ENCODE measurements around the gene CD79B. TPM values are rescaled to one million over a fixed set of nuclear protein-coding genes. Genes with fewer than 3 reads are reported as not detected.
A peak's percentile ranks its signal among the peaks of the same experiment; 100 is the strongest.

Gene CD79B
- total and polyA plus RNA-seq, 4 donors: 1.8 to 8.7 (median 5.0) TPM

DNA sequence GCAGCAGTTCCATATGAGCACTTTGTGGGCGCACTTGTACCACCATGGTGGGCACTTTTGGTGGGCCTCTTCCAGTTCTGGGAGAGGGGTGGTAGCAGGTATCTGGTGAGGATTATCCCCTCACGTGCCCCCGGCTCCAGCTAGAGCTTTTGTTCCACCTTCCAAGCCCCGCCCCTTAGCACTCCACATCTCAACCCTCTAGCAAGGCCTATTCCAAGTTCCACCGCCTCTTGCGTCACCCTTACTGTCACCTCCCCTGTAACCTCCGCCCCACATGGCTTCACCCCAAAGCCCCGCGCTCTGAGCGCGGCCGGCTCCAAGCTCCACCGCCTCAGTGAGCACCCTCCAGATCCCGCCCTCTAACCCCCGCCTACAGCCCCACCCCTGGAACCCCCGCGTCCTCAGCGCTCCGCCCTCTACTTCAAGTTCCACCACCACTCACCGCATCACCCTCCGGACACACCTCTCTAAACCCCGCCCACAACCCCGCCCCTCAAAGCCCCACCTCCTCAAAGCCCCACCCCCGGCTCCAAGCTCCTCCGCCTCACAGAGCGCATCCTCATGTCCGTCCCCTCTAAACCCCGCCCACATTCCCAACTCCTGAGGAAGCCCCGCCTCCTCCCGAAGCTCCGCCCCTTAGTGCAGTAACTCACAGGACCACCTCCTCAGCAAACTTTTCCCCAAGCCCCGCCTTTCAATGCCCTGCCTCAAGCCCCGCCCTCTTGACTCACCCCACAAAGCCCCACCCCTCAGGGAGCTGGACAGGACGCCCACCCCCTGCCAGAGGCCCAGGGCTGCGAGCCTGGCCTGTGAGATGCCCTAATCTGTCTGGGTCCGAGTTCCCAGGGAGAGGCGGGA lies 29.5 kb upstream of the CD79B start:
- Histone ChIP-seq H3K9me3 (ENCODE audit: control insufficient read depth in 4 of 4, insufficient read depth in 3 of 4, low read length in 3 of 4) (no peaks in the 10 kb centered on the region), H3K36me3 (ENCODE audit: control insufficient read depth in 4 of 4, insufficient read depth in 4 of 4, low read length in 4 of 4) (no peaks in the 10 kb centered on the region), H3K27me3 (ENCODE audit: control insufficient read depth in 3 of 3, insufficient read depth in 3 of 3, low read length in 2 of 3) (no peaks in the 10 kb centered on the region), H3K4me1 (ENCODE audit: control insufficient read depth in 5 of 5, insufficient read depth in 5 of 5, low read length in 5 of 5) (peaks cover 0 to 4% (median 0%) of the 10 kb centered on the region in 5 donors), H3K27ac (ENCODE audit: low read depth in 1 of 2, low read length in 1 of 2) (no peak overlapping the region), H3K9ac (ENCODE audit: insufficient read depth in 1 of 2, low read length in 2 of 2) (no peak overlapping the region), H3K4me3 (no peak overlapping the region)
- WGBS, 2 donors: 28 to 33% methylated on average over 36 to 37 of the region's 37 CpGs
- no peak for TF ChIP-seq CTCF (IDR thresholded peaks at IDR 0.05; ENCODE audit: control extremely low read depth, extremely low read depth)
- DNase-seq: peak; percentile 60 to 73 (median 62)
- peak; percentile 75 for ATAC-seq (ENCODE audit: insufficient read depth, low FRiP score)

DNA sequence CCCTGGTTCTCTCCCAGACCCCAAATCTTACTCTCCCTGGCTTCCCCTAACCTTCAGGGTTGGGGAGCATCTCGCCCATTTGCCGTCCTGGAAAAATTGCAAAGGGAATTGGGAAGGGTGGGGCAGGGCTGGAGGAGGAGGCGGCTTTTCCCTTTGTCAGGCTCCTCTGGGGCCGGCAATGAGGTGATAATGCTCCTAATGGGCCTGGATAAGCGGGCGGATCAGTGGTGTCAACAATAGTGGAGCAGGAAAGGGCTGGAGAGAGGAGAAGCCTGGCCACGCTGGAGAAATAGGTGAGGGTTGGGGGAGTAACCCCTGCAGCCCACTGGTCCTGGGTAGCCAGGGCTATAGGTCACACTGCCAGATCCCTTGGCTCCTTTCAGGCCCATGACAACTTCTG lies 28.3 kb upstream of the CD79B start:
- WGBS, 2 donors: 82 to 87% methylated on average over 7 of the region's 7 CpGs
- no peak overlapping the region for H3K9ac ChIP-seq (ENCODE audit: insufficient read depth in 1 of 2, low read length in 2 of 2)

GRCh38 chr17:63960006-63960405 lies 27.9 kb upstream of the CD79B start:
- no peaks in the 10 kb centered on the region for H3K36me3 ChIP-seq (ENCODE audit: control insufficient read depth in 4 of 4, insufficient read depth in 4 of 4, low read length in 4 of 4)
- H3K4me3 ChIP-seq: no peak overlapping the region
- H3K27me3 ChIP-seq (ENCODE audit: control insufficient read depth in 3 of 3, insufficient read depth in 3 of 3, low read length in 2 of 3): no peaks in the 10 kb centered on the region
- H3K9ac ChIP-seq (ENCODE audit: insufficient read depth in 1 of 2, low read length in 2 of 2): no peak overlapping the region
- H3K9me3 ChIP-seq (ENCODE audit: control insufficient read depth in 4 of 4, insufficient read depth in 3 of 4, low read length in 3 of 4): no peaks in the 10 kb centered on the region
- ATAC-seq (ENCODE audit: insufficient read depth, low FRiP score) (no peak), DNase-seq (no peak)
- 91 to 94% methylated on average over 9 of the region's 9 CpGs for WGBS, 2 donors
- H3K27ac ChIP-seq (ENCODE audit: low read depth in 1 of 2, low read length in 1 of 2): no peak overlapping the region
- H3K4me1 ChIP-seq (ENCODE audit: control insufficient read depth in 5 of 5, insufficient read depth in 5 of 5, low read length in 5 of 5): peaks cover 0 to 4% (median 0%) of the 10 kb centered on the region in 5 donors
- TF ChIP-seq CTCF (IDR thresholded peaks at IDR 0.05; ENCODE audit: control extremely low read depth, extremely low read depth): no peak

More for the DNA sequence above, 28.3 kb upstream of the CD79B start:
- ATAC-seq (ENCODE audit: insufficient read depth, low FRiP score): no peak
- Histone ChIP-seq H3K27ac (ENCODE audit: low read depth in 1 of 2, low read length in 1 of 2) (no peak overlapping the region), H3K4me1 (ENCODE audit: control insufficient read depth in 5 of 5, insufficient read depth in 5 of 5, low read length in 5 of 5) (peaks cover 0 to 4% (median 0%) of the 10 kb centered on the region in 5 donors), H3K27me3 (ENCODE audit: control insufficient read depth in 3 of 3, insufficient read depth in 3 of 3, low read length in 2 of 3) (no peaks in the 10 kb centered on the region), H3K4me3 (no peak overlapping the region), H3K36me3 (ENCODE audit: control insufficient read depth in 4 of 4, insufficient read depth in 4 of 4, low read length in 4 of 4) (no peaks in the 10 kb centered on the region), H3K9me3 (ENCODE audit: control insufficient read depth in 4 of 4, insufficient read depth in 3 of 4, low read length in 3 of 4) (no peaks in the 10 kb centered on the region)
- TF ChIP-seq CTCF (IDR thresholded peaks at IDR 0.05; ENCODE audit: control extremely low read depth, extremely low read depth): no peak
- no peak for DNase-seq
